Panc1 (cell line): ENCODE data around the gene IQSEC1.

Experiments used
- POLR2AphosphoS5 ChIP-seq: IDR thresholded peaks from 2 replicates; pipeline ENCODE4 v1.6.1; 2012; ENCODE audit warnings: mild to moderate bottlenecking, low read depth, low read length, moderate library complexity
- TCF7L2 ChIP-seq: IDR thresholded peaks from 2 replicates; pipeline ENCODE4 v1.6.1; 2011; ENCODE audit warnings: mild to moderate bottlenecking, low read depth, low read length, inconsistent platforms
- TF ChIP-seq, protein P1 (sequence below): fragments of 450-650 bp; IDR thresholded peaks from 2 replicates; pipeline ENCODE4 v1.5.1; 2017; ENCODE audit warnings: mild to moderate bottlenecking
- TF ChIP-seq, protein P2 (sequence below), 2 experiments: IDR thresholded peaks; 2 replicates each; pipeline ENCODE4 v1.6.1; 2011 to 2012; ENCODE audit warnings: low read depth in 2 of 2, control low read depth in 1 of 2, low read length in 1 of 2, mild to moderate bottlenecking in 1 of 2, moderate library complexity in 1 of 2; ENCODE audit not compliant: insufficient read depth in 1 of 2

DNA sequence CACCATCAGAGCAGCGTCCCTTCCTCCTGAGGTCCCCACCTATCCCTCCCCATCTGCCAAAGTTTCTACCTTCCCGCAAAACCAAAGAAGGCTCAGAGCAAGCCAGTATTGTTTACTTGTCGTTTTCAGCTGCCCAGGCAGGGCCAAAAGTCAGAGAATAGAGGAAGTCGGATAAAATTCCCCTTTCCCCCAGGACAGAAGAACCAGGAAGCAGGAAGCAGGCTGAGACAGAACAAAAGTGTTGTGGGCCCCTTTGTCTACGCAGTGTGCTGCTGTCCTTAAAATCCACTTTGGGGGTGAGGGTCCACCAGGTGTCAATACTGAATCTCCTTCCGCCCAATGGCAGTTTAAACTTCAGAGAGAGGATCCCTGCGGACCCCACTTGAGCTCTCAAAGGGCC is 213.4 kb downstream of the IQSEC1 start:
- TF ChIP-seq, protein P1, sequence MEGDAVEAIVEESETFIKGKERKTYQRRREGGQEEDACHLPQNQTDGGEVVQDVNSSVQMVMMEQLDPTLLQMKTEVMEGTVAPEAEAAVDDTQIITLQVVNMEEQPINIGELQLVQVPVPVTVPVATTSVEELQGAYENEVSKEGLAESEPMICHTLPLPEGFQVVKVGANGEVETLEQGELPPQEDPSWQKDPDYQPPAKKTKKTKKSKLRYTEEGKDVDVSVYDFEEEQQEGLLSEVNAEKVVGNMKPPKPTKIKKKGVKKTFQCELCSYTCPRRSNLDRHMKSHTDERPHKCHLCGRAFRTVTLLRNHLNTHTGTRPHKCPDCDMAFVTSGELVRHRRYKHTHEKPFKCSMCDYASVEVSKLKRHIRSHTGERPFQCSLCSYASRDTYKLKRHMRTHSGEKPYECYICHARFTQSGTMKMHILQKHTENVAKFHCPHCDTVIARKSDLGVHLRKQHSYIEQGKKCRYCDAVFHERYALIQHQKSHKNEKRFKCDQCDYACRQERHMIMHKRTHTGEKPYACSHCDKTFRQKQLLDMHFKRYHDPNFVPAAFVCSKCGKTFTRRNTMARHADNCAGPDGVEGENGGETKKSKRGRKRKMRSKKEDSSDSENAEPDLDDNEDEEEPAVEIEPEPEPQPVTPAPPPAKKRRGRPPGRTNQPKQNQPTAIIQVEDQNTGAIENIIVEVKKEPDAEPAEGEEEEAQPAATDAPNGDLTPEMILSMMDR: no peak
- no peak for TF ChIP-seq TCF7L2
- TF ChIP-seq, protein P2, sequence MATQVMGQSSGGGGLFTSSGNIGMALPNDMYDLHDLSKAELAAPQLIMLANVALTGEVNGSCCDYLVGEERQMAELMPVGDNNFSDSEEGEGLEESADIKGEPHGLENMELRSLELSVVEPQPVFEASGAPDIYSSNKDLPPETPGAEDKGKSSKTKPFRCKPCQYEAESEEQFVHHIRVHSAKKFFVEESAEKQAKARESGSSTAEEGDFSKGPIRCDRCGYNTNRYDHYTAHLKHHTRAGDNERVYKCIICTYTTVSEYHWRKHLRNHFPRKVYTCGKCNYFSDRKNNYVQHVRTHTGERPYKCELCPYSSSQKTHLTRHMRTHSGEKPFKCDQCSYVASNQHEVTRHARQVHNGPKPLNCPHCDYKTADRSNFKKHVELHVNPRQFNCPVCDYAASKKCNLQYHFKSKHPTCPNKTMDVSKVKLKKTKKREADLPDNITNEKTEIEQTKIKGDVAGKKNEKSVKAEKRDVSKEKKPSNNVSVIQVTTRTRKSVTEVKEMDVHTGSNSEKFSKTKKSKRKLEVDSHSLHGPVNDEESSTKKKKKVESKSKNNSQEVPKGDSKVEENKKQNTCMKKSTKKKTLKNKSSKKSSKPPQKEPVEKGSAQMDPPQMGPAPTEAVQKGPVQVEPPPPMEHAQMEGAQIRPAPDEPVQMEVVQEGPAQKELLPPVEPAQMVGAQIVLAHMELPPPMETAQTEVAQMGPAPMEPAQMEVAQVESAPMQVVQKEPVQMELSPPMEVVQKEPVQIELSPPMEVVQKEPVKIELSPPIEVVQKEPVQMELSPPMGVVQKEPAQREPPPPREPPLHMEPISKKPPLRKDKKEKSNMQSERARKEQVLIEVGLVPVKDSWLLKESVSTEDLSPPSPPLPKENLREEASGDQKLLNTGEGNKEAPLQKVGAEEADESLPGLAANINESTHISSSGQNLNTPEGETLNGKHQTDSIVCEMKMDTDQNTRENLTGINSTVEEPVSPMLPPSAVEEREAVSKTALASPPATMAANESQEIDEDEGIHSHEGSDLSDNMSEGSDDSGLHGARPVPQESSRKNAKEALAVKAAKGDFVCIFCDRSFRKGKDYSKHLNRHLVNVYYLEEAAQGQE (IDR thresholded peaks at IDR 0.05; ENCODE audit: insufficient read depth in 1 of 2, low read depth in 2 of 2, low read length in 1 of 2): no peak
- TF ChIP-seq POLR2AphosphoS5: no peak
